ENCODE data around the gene MRPS23. TPM values are rescaled to one million over a fixed set of nuclear protein-coding genes. Genes with fewer than 3 reads are reported as not detected.

The MRPS23 gene
- total RNA-seq, 2 donors from 2014 or later = 16.6 to 17.0 TPM

- no peak overlapping the region for H3K27ac Mint-ChIP-seq
- H3K4me1 Mint-ChIP-seq = peaks cover 9% of the 10 kb centered on the region
- H3K27me3 Mint-ChIP-seq = peaks cover 50% of the 10 kb centered on the region
- H3K9me3 ChIP-seq (ENCODE audit: control insufficient read depth, low read length, poor library complexity, severe bottlenecking) = no peaks in the 10 kb centered on the region
- no peak overlapping the region for H3K4me3 Mint-ChIP-seq
- DNase-seq (no peak), ATAC-seq (no peak)
- peaks cover 9% of the 10 kb centered on the region for H3K36me3 Mint-ChIP-seq (ENCODE audit: low read depth)
These were observed 43.5 kb downstream of the MRPS23 start for GRCh38 chr17:57806167-57806830.

GRCh38 chr17:57803021-57803420, 46.8 kb downstream of the MRPS23 start:
- DNase-seq (no peak), ATAC-seq (no peak)
- H3K36me3 Mint-ChIP-seq (ENCODE audit: low read depth) = peaks cover 9% of the 10 kb centered on the region
- H3K27ac Mint-ChIP-seq = no peak overlapping the region
- peaks cover 6% of the 10 kb centered on the region for H3K4me1 Mint-ChIP-seq
- no peaks in the 10 kb centered on the region for H3K9me3 ChIP-seq (ENCODE audit: control insufficient read depth, low read length, poor library complexity, severe bottlenecking)
- H3K27me3 Mint-ChIP-seq = peaks cover 25% of the 10 kb centered on the region
- no peak overlapping the region for H3K4me3 Mint-ChIP-seq

GRCh38 chr17:57801044-57801711, 48.7 kb downstream of the MRPS23 start:
- no peak overlapping the region for H3K4me3 Mint-ChIP-seq
- H3K27ac Mint-ChIP-seq = no peak overlapping the region
- H3K27me3 Mint-ChIP-seq = peaks cover 10% of the 10 kb centered on the region
- peaks cover 2% of the 10 kb centered on the region for H3K4me1 Mint-ChIP-seq
- ATAC-seq = no peak
- no peaks in the 10 kb centered on the region for H3K9me3 ChIP-seq (ENCODE audit: control insufficient read depth, low read length, poor library complexity, severe bottlenecking)
- no peak for DNase-seq
- H3K36me3 Mint-ChIP-seq (ENCODE audit: low read depth) = peaks cover 4% of the 10 kb centered on the region

GRCh38 chr17:57794841-57795240, 55.0 kb downstream of the MRPS23 start:
- no peaks in the 10 kb centered on the region for H3K9me3 ChIP-seq (ENCODE audit: control insufficient read depth, low read length, poor library complexity, severe bottlenecking)
- no peak overlapping the region for H3K4me3 Mint-ChIP-seq
- H3K4me1 Mint-ChIP-seq = peaks cover 5% of the 10 kb centered on the region
- no peak overlapping the region for H3K27ac Mint-ChIP-seq
- H3K36me3 Mint-ChIP-seq (ENCODE audit: low read depth) = no peaks in the 10 kb centered on the region
- no peak for ATAC-seq
- DNase-seq = no peak
- peaks cover 5% of the 10 kb centered on the region for H3K27me3 Mint-ChIP-seq

- DNase-seq (no peak), ATAC-seq (no peak)
- H3K27ac Mint-ChIP-seq = no peak overlapping the region
- no peaks in the 10 kb centered on the region for H3K36me3 Mint-ChIP-seq (ENCODE audit: low read depth)
- H3K4me1 Mint-ChIP-seq = peaks cover 3% of the 10 kb centered on the region
- H3K4me3 Mint-ChIP-seq = no peak overlapping the region
- no peaks in the 10 kb centered on the region for H3K9me3 ChIP-seq (ENCODE audit: control insufficient read depth, low read length, poor library complexity, severe bottlenecking)
- peaks cover 13% of the 10 kb centered on the region for H3K27me3 Mint-ChIP-seq
These were observed 61.1 kb downstream of the MRPS23 start for GRCh38 chr17:57788725-57789124.

GRCh38 chr17:57785022-57785421, 64.8 kb downstream of the MRPS23 start:
- H3K27me3 Mint-ChIP-seq = peaks cover 20% of the 10 kb centered on the region
- DNase-seq (no peak), ATAC-seq (no peak)
- no peak overlapping the region for H3K27ac Mint-ChIP-seq
- H3K4me3 Mint-ChIP-seq = no peak overlapping the region
- no peaks in the 10 kb centered on the region for H3K9me3 ChIP-seq (ENCODE audit: control insufficient read depth, low read length, poor library complexity, severe bottlenecking)
- peaks cover 5% of the 10 kb centered on the region for H3K4me1 Mint-ChIP-seq
- H3K36me3 Mint-ChIP-seq (ENCODE audit: low read depth) = no peaks in the 10 kb centered on the region

Other genes with a start within 250 kb of the MRPS23 start
- not detected for gene CCDC182, start 104.7 kb downstream of the MRPS23 start, total RNA-seq
- under 1 TPM; 0.21 to 0.82 TPM for gene CUEDC1, start 105.4 kb upstream of the MRPS23 start, total RNA-seq
- 10 to 100 TPM; 41.7 to 48.7 TPM for gene VEZF1, start 138.2 kb upstream of the MRPS23 start, total RNA-seq
- gene SRSF1, start 157.2 kb upstream of the MRPS23 start, total RNA-seq = 100 to 1,000 TPM in 1 of 2 donors, 10 to 100 TPM in 1; 94.9 to 107 TPM
- gene DYNLL2, start 233.4 kb upstream of the MRPS23 start, total RNA-seq = 10 to 100 TPM; 41.0 to 44.1 TPM

Measured in T-helper 17 cell (primary cell).